ENCODE data around the gene FRS3.

FRS3 gene

GRCh38 chr6:41791305-41791704 lies 11.6 kb upstream of the FRS3 start:
- DNase-seq (ENCODE audit: low spot score) = no peak

GRCh38 chr6:41790045-41790444 lies 10.3 kb upstream of the FRS3 start:
- no peak for DNase-seq (ENCODE audit: low spot score)

GRCh38 chr6:41789390-41789724 lies 9.7 kb upstream of the FRS3 start:
- DNase-seq (ENCODE audit: low spot score) = no peak

DNA sequence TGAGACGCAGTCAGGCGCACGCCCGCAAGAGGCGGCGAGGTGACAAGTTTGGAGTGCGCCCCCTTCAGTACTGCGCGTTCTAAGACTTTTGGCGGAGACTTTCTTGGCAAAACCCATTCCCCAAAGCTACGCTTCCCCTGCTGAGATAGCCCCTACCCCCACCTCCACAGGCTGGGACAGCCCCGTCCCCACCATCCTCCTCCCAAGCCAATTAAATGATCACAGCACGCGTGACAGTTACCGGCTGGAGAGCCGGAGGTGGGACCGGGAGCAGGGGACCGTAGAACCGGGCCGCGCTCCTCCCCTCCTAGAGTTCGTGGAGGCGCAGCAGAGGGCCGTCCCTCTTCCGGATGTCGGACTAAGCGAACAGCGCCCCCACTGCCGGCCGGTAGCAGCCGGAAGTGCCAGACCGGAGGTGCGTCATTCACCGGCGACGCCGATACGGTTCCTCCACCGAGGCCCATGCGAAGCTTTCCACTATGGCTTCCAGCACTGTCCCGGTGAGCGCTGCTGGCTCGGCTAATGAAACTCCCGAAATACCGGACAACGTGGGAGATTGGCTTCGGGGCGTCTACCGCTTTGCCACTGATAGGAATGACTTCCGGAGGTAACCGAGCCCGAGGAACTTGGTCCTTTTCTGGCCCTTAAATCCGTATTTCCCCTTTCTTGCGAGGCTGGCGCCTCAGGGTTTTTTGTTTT lies 7.7 kb upstream of the FRS3 start, which contains the start of gene TOMM6:
TOMM6 (plus strand) TSS at position 476 of the 699 bp plus-strand sequence; CDS start at position 480, 4 bp downstream.
- DNase-seq (ENCODE audit: low spot score) = peak; percentile 95

GRCh38 chr6:41786451-41787218 lies 6.9 kb upstream of the FRS3 start:
- peak; percentile 82 for DNase-seq (ENCODE audit: low spot score)

DNA sequence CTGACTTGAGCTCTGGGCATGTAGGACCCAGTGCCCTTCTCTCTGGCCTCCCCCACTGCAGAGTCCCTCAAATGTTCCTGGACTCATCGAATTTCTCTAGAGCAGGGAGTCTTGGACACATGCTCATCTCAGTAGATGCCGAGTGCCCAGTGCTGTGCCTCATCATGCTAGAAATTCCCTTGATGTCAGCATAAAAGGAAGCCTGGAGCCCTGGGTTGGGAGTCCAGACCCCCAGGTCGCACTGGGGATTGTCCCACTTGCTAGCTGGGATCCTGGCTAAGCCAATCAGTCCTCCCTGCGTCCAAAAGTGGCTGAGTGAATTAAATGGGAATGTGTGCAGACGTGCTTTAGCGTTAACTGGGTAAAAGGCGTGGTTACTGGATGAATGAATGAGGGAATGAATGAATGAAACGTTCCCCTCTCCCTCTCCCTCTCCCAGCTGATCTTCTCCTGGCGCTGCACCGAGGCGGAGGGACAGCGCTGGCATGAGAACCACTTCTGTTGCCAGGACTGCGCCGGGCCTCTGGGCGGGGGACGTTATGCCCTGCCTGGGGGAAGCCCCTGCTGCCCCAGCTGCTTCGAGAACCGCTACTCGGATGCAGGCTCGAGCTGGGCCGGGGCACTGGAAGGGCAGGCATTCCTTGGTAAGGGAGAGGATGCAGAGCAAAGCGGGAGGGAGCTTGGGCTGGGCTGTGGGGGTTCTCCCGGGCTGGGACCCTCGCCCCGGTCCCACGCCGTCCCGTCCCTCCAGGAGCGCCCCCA lies 6.2 kb upstream of the FRS3 start:
- DNase-seq (ENCODE audit: low spot score) = peak; percentile 30

DNA sequence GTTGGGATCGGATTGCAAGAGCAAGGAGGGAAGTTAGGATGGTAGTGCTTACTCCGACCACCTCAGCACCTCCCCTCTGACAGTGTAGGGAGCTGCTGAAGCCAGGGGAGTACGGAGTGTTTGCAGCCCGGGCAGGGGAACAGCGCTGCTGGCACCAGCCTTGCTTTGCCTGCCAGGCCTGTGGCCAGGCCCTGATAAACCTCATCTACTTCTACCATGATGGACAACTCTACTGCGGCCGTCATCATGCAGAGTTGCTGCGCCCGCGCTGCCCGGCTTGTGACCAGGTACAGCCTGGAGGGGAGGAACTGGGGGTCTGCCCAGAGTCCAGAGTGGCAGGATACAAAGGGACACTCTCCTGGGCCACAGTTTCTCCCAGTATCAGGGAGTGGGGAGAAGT lies 5.6 kb upstream of the FRS3 start:
- no peak for DNase-seq (ENCODE audit: low spot score)

GRCh38 chr6:41784581-41785171 lies 5.0 kb upstream of the FRS3 start:
- DNase-seq (ENCODE audit: low spot score) = no peak

GRCh38 chr6:41783106-41783780 lies 3.5 kb upstream of the FRS3 start:
- no peak for DNase-seq (ENCODE audit: low spot score)

- DNase-seq (ENCODE audit: low spot score) = no peak
Observed at GRCh38 chr6:41781366-41781730, 1.6 kb upstream of the FRS3 start.

- DNase-seq (ENCODE audit: low spot score) = peak; percentile 59
Observed at GRCh38 chr6:41780551-41781365, 1.1 kb upstream of the FRS3 start, which contains the start of gene PRICKLE4. Gene PRICKLE4, plus strand, starts transcription at chr6:41780782. Its CDS starts 2,692 bp downstream, at chr6:41783474.

DNA sequence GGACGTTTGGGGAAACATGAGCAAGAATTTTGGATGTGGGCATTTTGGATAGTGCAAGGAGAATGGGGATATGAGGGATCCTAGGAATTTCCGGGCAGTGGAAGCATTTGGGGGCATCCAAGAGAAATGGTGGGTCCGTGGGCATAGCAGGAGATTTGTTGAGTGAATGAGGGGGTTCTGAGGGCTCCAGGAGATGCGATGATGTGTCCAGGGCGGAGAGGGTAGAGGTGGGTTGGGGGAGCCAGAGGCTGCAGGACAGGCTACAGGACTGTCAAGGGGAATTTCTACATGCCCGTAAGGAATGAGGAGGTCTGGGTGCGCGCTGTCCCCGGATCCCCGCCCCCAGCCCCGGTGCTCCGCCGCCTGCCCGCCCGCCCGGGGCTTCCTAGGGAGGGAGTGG lies 364 bp downstream of the FRS3 start:
- DNase-seq (ENCODE audit: low spot score) = no peak

DNA sequence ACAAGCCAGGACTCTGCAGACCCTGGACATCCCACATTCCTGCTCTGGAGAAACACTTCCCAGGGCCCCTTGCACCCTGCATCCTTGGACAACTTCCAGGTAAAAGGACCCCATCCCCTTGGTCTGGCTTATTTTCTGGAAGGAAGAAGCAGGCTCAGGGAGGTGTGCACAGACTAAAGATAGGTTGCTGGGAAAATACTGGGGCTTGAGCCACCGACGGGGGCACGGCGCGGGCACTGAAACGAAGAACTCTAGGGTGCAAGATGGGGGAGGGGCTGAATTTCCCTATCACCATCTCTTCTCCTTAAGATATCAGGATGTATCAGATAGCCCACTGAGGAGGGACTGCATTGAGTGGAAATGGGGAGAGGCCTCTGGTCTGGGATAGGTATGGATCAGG lies 805 bp downstream of the FRS3 start:
- DNase-seq (ENCODE audit: low spot score) = no peak

DNA sequence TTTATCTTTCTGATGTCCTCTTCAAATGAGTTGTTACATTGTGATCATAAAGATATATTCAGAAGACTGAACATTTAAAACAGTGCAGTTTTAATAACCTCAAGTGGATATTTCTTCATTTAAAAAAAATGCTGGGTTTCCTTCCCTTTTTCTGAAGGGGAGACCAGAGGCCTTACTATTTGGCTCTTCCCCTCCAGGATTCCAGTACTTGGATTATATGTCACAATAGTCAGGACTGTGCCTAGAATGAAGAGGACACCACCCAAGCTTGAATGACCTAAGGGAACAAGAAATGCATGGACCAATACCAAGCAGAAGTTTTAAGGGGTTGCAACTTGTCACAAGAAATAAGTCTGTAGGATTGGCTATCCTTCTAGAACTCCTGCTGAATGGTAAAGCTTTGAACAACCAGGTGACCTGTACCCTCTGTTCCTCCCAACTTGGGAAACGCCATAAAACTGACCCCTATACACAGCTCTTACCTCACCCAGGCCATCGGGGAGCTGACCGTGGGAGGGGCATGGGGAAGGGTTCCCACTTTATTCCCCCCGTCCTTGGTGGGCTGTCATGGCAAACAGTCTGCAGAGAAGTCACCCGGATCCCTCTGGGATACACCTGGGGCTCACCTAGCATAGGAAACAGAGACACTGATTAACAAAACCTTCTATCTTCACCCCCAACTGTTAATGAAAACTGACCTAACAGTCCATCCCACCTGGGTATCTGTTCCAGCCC lies 2.0 kb downstream of the FRS3 start:
- no peak for DNase-seq (ENCODE audit: low spot score)

GRCh38 chr6:41775293-41775882 lies 4.3 kb downstream of the FRS3 start:
- DNase-seq (ENCODE audit: low spot score) = no peak

DNA sequence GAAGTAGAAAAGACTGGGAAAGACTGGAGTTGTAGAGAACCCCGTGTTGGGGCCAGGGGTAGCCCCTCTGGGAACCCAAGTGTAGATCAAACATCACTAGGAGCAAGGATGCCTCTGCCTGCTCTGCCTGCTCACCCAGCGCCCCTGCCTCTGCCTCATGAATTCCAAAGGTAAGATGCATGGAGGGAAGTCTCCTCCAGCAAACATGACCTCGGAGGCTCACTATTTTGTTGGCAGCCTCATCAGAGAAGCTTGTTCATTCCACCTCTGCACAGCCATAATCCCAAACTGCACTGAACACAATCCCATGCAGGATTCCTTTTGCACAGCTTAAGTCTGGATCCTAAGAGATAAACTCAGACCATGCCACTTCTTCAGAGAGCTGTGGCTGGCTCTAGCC lies 4.9 kb downstream of the FRS3 start:
- no peak for DNase-seq (ENCODE audit: low spot score)

DNA sequence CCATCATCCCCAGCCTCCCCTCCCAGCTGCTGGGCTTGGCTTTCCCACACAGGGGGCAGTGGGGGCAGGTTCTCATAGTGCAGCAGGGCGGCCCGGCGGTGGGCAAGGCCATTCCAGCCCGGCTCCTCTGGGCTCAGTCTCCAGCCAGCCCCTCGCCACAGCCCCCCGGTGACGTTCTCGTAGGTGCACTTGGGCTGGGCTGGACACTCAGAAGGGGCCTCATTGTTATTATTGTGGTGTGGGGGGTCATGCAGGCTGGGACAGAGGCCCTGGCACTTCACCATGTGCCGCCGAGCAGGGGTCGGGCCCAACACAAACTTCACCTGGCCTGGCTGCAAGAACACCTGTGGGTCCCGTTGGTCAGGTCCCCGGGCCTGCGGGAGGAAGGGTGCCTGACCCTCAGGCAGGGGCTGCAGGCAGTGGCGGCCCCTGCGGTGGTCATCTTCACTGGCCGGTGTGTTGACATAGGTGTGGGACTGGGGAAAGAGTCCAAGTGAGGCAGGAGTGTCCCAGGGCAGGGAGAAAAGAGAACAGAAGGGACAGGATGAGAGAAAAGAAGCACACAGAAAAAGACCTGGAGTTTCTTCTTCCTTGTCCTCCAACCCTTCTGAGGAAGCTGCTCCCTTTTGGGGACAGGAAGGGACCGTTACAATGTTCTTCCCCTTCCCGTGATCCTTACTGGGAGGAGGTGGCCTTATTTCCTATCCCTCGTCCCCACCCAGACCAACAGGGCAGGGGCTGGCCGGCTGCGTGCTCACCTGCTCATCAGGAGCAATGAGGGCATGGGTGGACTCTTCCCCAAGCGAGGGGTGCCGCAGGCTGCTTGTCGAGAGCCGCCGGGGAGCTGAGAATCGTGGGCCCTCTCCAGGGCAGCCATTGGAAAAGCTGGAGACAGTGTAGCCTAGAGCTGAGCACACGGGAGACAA lies 8.4 kb downstream of the FRS3 start:
- no peak for DNase-seq (ENCODE audit: low spot score)

GRCh38 chr6:41770381-41771057 lies 9.2 kb downstream of the FRS3 start:
- DNase-seq (ENCODE audit: low spot score) = no peak

Data from RKO (cell line).